NCI-H2029 treated with DMSO at 0.1 percent for 48 hours (cell line): ENCODE data around the gene FAM156A.
"Not testable (repeated sequence)": the region's sequence is repeated elsewhere in the genome, so short reads cannot be mapped to it uniquely, and the experiment has no call there.

Source experiments
- DNase-seq: peaks from one replicate; lab custom pipeline; 2025; lab: John Stamatoyannopoulos, UW

Gene FAM156A

DNA sequence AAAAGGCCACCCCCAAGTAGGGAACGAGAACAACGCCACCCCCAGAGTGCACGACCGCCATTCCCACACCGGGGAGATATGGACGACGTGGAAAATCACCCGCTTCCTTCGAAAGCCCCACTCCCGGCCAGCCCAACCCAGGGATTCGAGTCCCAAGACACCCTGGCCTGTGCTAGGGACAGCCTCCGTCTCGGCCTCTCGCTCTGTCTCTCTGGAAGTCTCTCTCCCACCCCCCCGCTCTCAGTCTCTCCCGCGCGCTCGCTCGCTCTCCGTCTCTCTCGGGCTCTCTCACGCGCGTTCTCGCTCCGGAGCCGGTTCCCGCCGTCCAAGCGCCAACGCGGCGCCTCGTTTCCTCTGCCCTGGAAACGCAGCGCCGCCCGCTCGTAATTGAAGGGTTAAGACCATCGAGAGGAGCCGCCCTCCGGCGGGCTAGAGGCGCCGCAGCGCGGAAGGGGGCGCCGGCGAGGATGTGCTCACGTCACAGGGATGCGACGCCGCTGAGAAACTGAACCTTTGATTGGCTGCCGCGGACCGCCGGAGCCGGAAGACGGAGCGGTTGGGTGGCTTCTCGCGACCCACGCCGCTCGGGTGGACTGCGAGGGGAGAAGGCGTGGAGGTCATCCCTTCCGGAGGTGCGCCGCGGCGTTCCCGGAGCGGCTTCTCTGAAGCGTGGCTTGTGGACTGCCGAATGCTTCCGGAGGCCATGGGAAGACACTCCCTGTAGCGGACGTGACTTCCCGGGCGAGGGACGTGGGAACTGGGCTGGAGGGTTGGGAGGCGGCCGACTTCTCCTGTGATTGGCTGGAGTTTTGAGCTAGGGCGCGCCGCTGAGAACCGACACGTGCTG, at the start of gene FAM156A:
FAM156A (minus strand) TSS at position 406 of the 847 bp plus-strand sequence. CDS start 9,930 bp downstream, outside the sequence.
- not testable (repeated sequence) for DNase-seq

- DNase-seq: no peak
Measured at GRCh38 chrX:53005327-53005726, 47.0 kb upstream of the FAM156A start.

DNA sequence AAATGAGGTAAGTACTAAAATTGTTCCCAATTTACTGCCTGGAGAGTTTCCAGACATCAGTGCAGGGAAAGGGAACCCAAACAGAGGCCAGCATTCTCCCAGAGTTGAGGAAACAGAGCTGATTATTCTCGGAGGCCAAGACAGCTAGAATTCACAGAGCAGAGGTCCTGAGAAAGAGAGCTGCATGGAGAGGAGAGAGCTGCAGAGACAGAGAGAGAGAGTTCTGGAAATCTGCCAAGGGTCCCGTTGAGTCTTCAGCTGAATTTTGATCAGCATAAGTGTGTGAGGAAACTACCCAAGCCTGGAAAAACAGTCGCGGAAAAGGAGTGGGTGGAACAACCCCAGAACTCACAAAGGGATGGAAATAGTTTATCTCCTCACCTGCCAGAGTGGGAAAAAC, 46.5 kb upstream of the FAM156A start:
- DNase-seq: no peak

DNA sequence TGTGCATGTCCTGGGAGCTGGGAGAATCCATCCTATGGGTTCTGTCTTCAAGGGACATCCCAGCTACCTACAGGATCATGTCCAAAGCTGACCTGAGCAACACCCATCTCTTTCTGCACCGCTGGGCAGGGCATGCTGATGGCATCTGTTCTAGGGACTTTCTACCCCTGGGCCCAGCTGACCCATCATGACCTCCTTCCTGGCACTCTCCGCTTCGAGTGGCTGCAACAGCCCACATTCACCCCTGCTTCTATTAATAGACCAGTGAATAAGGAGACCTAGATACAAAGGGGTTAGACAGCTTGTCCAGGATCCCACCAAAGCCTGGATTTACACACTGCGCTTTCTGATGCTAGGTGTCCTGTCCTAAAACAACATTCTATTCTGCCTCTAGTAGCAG, 45.7 kb upstream of the FAM156A start:
- DNase-seq: no peak

- DNase-seq: no peak
Measured at GRCh38 chrX:53003111-53003510, 44.8 kb upstream of the FAM156A start.

DNA sequence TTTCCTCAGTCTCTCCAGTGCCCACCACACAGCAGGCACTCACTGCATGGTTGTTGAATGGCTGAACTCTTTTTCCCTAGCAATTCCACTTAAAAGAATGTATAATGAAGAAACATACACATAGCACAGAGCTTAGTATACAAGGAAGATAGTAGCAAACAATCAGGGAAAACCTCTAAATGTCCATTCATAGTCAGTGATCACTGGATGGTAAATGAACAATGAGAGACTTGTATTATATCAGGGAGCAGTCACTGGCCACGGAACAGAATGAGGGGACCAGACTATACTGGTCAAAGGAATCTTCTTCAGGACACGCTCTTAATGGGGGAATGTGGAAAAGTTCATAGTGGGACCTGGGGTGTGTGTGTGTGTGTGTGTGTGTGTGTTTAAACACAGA, 43.6 kb upstream of the FAM156A start:
- no peak for DNase-seq

GRCh38 chrX:53000447-53001135, 42.3 kb upstream of the FAM156A start:
- no peak for DNase-seq

DNA sequence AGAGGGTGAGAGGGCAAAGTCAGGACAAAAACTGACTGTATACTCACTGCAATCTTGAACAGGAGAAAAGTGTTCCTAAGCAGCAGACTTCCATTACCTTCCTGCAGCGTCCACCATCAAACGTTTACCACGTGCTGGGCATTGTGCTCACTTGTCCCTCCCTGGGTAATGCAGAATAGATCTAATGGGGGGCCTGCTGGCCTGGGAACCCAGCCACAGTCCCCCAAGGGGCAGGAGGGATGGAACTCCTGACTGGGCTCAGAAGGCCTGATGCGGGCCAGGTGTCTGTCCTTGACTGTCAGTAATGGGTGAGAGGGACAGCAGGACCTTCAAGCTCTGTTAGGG, 37.6 kb upstream of the FAM156A start:
- DNase-seq: no peak

GRCh38 chrX:52995135-52995986, 37.0 kb upstream of the FAM156A start:
- peak; percentile 74 for DNase-seq

DNA sequence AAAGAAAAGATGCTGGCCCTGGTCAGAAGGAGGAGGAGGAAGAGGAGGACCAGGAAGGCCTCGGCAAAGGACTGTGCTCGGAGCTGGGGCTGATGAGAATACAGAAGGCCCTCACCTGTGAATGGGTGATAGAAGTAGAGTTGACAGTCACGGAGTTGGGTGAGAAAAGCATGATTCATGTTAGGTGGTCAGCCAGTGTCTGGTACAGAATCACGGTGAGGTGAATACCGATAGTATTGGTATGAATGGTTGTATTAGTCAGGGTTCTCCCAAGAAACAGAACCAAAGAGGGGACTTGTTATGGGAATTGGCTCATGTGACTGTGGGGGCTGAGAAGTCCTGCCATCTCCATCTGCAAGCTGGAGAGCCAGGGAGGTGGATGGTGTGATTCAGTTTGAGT, 32.5 kb upstream of the FAM156A start:
- no peak for DNase-seq

DNA sequence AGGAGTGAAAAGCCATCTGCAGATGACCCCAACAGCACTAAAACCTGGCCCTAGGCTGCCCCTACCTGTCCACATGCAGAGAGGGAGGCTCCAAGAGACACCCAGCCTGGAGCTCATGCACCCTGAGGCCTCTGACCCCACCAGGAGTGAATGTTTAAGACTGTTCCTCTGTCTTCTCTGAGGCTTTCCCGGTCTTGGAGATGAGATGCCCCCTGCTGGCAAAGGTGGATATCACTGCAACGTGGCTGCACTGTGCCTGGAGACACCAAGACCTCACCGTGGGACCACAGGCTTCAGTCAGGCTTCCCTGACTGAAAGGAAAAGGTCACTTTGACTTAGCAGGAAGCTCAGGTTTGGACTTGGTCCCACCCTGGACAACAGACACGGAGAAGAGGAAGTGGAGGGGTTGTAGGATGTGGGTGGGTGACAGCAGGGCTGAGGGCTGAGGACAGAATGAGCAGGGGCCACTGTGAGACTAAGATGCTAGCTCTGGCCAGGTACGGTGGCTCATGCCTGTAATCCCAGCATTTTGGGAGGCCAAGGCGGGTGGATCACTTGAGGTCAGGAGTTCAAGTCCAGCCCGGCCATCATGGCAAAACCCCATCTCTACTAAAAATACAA, 31.8 kb upstream of the FAM156A start:
- not testable (repeated sequence) for DNase-seq

DNA sequence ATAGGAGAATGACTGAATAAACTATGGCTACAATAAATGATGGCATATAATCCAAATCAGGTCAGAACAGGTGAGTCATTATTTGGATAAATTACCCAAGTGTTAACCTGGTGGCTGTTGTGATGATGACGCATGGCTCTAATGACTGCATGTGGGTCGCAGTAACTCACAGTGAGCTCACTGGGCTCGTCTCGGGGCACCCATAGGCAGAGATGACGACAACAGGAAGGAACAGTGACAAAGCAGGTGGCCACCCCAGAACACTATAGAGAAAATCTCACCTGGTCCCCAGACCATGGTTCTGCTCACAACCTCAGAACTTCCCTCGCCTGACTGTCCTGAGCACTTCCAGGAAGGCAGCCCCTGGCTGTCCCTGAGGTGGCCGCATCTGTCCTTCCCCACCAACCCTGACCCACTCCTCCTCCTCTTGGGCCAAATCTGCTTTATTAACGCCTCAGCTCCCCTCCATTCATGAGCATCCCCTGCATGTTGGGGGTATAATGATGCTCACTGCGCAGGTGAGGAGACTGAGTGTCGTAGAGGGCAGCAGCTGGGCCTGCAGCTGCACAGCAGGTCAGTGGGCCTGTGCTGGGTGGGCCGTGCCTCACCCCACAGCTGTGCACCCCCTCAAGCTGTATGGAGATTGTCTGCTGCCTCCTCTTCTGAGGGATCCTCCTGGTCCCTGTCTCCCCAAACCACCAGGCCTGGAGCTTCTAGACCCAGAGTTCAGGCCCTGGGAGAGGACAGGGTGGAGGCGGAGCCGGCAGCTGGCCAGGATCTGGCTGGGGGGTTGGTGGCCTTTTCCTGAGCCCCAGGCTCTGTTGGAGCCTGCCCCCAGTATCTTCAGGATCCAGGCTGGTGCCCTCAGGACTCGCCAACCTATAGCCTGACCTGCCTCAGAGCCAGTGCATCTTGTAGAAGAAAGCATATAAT, 30.9 kb upstream of the FAM156A start:
- DNase-seq: no peak

DNA sequence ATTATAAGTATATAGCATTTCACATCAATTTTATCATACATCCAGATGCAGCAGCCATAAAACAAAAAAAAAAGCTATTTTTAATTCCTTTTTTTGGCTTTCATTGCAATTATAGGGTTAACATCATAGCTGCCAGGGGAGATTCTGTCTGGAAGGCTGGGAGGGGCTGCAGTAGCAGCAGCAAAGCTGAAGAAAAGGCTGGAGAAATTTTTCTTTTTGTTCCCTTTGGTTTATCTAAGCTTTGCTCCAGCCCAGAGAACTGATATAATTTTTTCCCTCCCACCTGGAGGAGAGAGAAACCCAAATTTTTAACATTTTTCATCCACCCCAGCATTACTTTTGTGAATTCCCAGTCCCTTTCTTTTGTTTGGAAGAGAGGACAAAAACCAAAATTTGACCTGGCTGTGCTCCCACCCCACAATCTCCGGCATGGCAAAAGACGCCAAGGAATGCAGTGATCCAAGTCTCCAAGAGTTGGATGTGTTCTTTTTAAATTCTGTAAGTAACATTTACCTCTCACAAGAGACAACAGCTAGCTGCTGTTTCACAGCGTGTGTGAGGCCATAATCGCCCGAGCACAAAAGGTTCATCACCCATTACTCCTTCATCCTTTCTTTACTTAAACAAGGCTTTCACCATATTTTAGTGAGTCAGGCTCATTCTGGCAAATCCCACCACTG, 25.1 kb upstream of the FAM156A start:
- DNase-seq: no peak

DNA sequence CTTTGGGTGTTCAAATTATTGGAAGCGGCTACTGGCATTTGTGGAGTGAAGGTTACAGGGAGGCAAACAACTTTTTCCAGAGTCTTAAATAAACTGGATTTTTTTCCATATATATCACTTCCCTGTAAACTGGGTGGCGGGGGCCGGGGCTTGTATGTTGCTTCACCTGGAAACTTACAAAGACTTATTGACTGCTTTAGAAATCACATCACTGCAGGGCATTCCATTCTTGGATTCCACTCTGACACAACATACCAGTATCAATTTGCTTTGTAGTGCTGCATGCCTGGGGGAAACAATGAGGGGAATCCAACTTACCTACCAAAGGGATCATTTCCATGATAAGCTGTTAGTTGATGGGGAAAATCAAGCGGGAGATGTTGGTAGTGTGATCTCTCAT, 21.7 kb upstream of the FAM156A start:
- no peak for DNase-seq

DNA sequence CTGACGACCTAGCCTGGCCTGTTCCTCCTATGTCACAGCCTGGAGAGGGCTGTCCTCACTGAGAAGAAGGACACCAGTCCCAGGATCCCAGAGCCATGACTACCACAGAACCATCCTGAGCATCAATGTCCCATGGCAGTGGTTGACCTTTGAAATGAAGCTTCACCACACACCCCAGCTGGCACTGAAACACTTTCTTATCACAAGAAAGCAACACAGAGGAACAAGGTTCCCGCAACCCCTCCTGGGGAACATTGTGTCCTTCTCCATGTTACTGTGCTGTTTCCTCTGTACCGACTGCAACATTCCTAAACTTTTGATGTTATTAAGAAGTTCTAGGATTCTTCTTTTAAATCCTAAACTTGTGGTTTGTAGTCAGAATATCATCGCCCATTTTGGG, 21.2 kb upstream of the FAM156A start:
- no peak for DNase-seq

DNA sequence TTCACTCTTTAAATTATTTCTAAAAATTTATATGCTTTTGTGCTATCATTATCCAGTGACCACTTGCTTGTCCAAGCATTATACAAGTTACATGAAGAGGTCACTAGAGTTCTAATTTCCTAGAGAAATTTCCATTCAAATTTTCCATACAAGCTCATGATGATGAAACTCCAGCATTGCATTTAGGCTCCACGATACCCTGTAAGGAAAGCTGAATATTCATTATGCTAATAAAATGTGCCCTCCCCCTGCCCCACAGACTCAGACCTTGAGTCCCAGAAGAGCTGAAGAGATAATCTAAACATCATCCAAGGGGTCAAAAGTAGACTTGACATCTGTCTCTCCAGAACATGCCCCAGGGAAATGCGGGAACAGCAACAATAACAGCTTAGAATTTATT, 19.6 kb upstream of the FAM156A start:
- no peak for DNase-seq

- DNase-seq: not testable (repeated sequence)
Measured at GRCh38 chrX:52975576-52975975, 17.3 kb upstream of the FAM156A start.

GRCh38 chrX:52974336-52974992, 16.1 kb upstream of the FAM156A start:
- not testable (repeated sequence) for DNase-seq

GRCh38 chrX:52967922-52968321, 9.6 kb upstream of the FAM156A start:
- DNase-seq: not testable (repeated sequence)
